GM12892 (cell line): ENCODE measurements around the gene TMEM51.

Experiments used
- POLR2A ChIP-seq: IDR thresholded peaks from 2 replicates; pipeline ENCODE4 v1.6.1; 2011; ENCODE audit warnings: low read depth, low read length, control low read depth
- POLR2AphosphoS5 ChIP-seq: IDR thresholded peaks from 2 replicates; pipeline ENCODE4 v1.6.1; 2011; ENCODE audit warnings: low read depth, low read length, control low read depth
- TAF1 ChIP-seq: IDR thresholded peaks from 2 replicates; pipeline ENCODE4 v1.6.1; 2011; ENCODE audit warnings: low read depth, mild to moderate bottlenecking, control low read depth, low read length, borderline replicate concordance

GRCh38 chr1:15123925-15124324 lies 29.6 kb upstream of the TMEM51 start:
- no peak for TF ChIP-seq TAF1
- TF ChIP-seq POLR2A: no peak
- no peak for TF ChIP-seq POLR2AphosphoS5
